Esophagus muscularis mucosa (tissue), 4 donors: ENCODE measurements around the gene GGACT. TPM values are rescaled to one million over a fixed set of nuclear protein-coding genes. Genes with fewer than 3 reads are reported as not detected.

ENCODE experiments used
- DNase-seq: peaks from one replicate; pipeline ENCODE4 v3.0.0-alpha.2; 2017; ENCODE audit errors: extremely low spot score
- H3K27ac ChIP-seq, 4 donors: fragments of 200-600 bp; sonication (generic); replicated peaks in 1 of 4; 1 replicate in 3 of 4; 2 replicates in 1 of 4; pipeline ENCODE4 v1.5.1; 2016 to 2019; ENCODE audit warnings: mild to moderate bottlenecking in 1 of 4
- H3K27me3 ChIP-seq, 4 donors: fragments of 200-600 bp; sonication (generic); one replicate each; pipeline versions ENCODE4 v1.5.1 to v1.6.0; 2016 to 2019
- H3K36me3 ChIP-seq, 4 donors: fragments of 200-600 bp; sonication (generic); one replicate each; pipeline ENCODE4 v1.5.1; 2016 to 2019
- H3K4me1 ChIP-seq, 4 donors: fragments of 200-600 bp; sonication (generic); one replicate each; pipeline ENCODE4 v1.5.1; 2016 to 2019
- H3K4me3 ChIP-seq, 4 donors: fragments of 200-600 bp; sonication (generic); 1 replicate in 2 of 4; 2 replicates in 2 of 4; pipeline ENCODE4 v1.5.1; 2016 to 2019; ENCODE audit warnings: mild to moderate bottlenecking in 4 of 4, moderate library complexity in 1 of 4
- H3K9me3 ChIP-seq, 4 donors: fragments of 200-600 bp; sonication (generic); 1 replicate in 3 of 4; 2 replicates in 1 of 4; pipeline ENCODE4 v1.5.1; 2016 to 2019
- CTCF ChIP-seq, 3 experiments: fragments of 200-600 bp in 2 of 3; fragments of 450-650 bp in 1 of 3; sonication (generic) in 2 of 3; IDR thresholded peaks; one replicate each; pipeline ENCODE4 v1.5.1; 2017 to 2019; ENCODE audit warnings: antibody characterized with exemption in 3 of 3, mild to moderate bottlenecking in 2 of 3, moderate library complexity in 1 of 3
- EP300 ChIP-seq: sonication (generic); formaldehyde crosslinking; IDR thresholded peaks from one replicate; pipeline ENCODE4 v1.6.1; 2017; ENCODE audit warnings: antibody characterized with exemption
- POLR2A ChIP-seq: fragments of 450-650 bp; IDR thresholded peaks from one replicate; pipeline ENCODE4 v1.6.1; 2017; ENCODE audit warnings: antibody characterized with exemption, moderate library complexity, mild to moderate bottlenecking, low read depth
- POLR2AphosphoS5 ChIP-seq, 2 donors: sonication (generic); formaldehyde crosslinking; IDR thresholded peaks; one replicate each; pipeline ENCODE4 v1.6.1; 2017; ENCODE audit warnings: antibody characterized with exemption in 2 of 2
- WGBS: methylation state at CpG from one replicate; pipeline ENCODE4 v1.1.5; 2018; 5-methylcytosine and 5-hydroxymethylcytosine counted together
- intact Hi-C: fragments of 100-400 bp; cut with DNase I; formaldehyde crosslinking; loops from one replicate; pipeline ENCODE4 v1.15.1; 2023
- total RNA-seq, 4 donors: library from RNA; depleted of rRNA; stranded (reverse); fragments of >200 nt; gene quantifications; one replicate each; pipeline versions ENCODE4 v1.1.0 to v1.2.1, GENCODE V29; 2016

Gene GGACT
- total RNA-seq, 4 donors from 2014 or later: 1.2 to 2.9 (median 1.3) TPM

- WGBS: 91% methylated on average over 6 of the region's 6 CpGs
- Histone ChIP-seq H3K9me3 (no peaks in the 10 kb centered on the region), H3K4me1 (no peaks in the 10 kb centered on the region), H3K36me3 (no peaks in the 10 kb centered on the region), H3K4me3 (no peak overlapping the region), H3K27me3 (no peaks in the 10 kb centered on the region), H3K27ac (no peak overlapping the region)
- TF ChIP-seq POLR2A (no peak), CTCF (IDR thresholded peaks at IDR 0.05) (no peak), POLR2AphosphoS5 (IDR thresholded peaks at IDR 0.05) (no peak)
- no peak for DNase-seq
- intact Hi-C loops: no loop called here
Observed at GRCh38 chr13:100508455-100508854, 80.1 kb downstream of the GGACT start.

GRCh38 chr13:100506600-100507422 is 81.8 kb downstream of the GGACT start:
- 78% methylated on average over 9 of the region's 9 CpGs for WGBS
- Histone ChIP-seq H3K27ac (no peak overlapping the region), H3K27me3 (no peaks in the 10 kb centered on the region), H3K4me1 (no peaks in the 10 kb centered on the region), H3K9me3 (no peaks in the 10 kb centered on the region), H3K36me3 (no peaks in the 10 kb centered on the region), H3K4me3 (no peak overlapping the region)
- TF ChIP-seq POLR2A (no peak), CTCF (IDR thresholded peaks at IDR 0.05) (no peak), POLR2AphosphoS5 (IDR thresholded peaks at IDR 0.05) (no peak)
- intact Hi-C loops: no loop called here
- no peak for DNase-seq

GRCh38 chr13:100506154-100506553 is 82.4 kb downstream of the GGACT start:
- intact Hi-C loops: no loop called here
- Histone ChIP-seq H3K9me3 (no peaks in the 10 kb centered on the region), H3K36me3 (no peaks in the 10 kb centered on the region), H3K27me3 (no peaks in the 10 kb centered on the region), H3K4me1 (no peaks in the 10 kb centered on the region), H3K4me3 (no peak overlapping the region), H3K27ac (no peak overlapping the region)
- WGBS: 92% methylated on average over 12 of the region's 15 CpGs
- TF ChIP-seq EP300 (no peak), POLR2A (no peak), CTCF (IDR thresholded peaks at IDR 0.05) (no peak), POLR2AphosphoS5 (IDR thresholded peaks at IDR 0.05) (no peak)
- no peak for DNase-seq

- intact Hi-C loops: no loop called here
- DNase-seq: no peak
- H3K36me3 ChIP-seq: no peaks in the 10 kb centered on the region
- WGBS: 97% methylated on average over 3 of the region's 3 CpGs
- no peak overlapping the region for H3K4me3 ChIP-seq
- no peaks in the 10 kb centered on the region for H3K9me3 ChIP-seq
- TF ChIP-seq POLR2A (no peak), EP300 (no peak), POLR2AphosphoS5 (IDR thresholded peaks at IDR 0.05) (no peak), CTCF (IDR thresholded peaks at IDR 0.05) (no peak)
- no peaks in the 10 kb centered on the region for H3K27me3 ChIP-seq
- H3K4me1 ChIP-seq: no peaks in the 10 kb centered on the region
- no peak overlapping the region for H3K27ac ChIP-seq
Observed at GRCh38 chr13:100503622-100504021, 85.0 kb downstream of the GGACT start.

- H3K27ac ChIP-seq: no peak overlapping the region
- 50% methylated on average over 2 of the region's 2 CpGs for WGBS
- no peaks in the 10 kb centered on the region for H3K36me3 ChIP-seq
- TF ChIP-seq EP300 (no peak), POLR2AphosphoS5 (IDR thresholded peaks at IDR 0.05) (no peak), POLR2A (no peak), CTCF (IDR thresholded peaks at IDR 0.05) (no peak)
- no peaks in the 10 kb centered on the region for H3K9me3 ChIP-seq
- H3K27me3 ChIP-seq: no peaks in the 10 kb centered on the region
- no peak overlapping the region for H3K4me3 ChIP-seq
- H3K4me1 ChIP-seq: no peaks in the 10 kb centered on the region
- no peak for DNase-seq
- intact Hi-C loops: no loop called here
Observed at GRCh38 chr13:100502446-100502845, 86.1 kb downstream of the GGACT start.
